ENCODE results near the gene GLYATL3.

- no peak for TF ChIP-seq CTCF (conservative IDR thresholded peaks at IDR 0.05; ENCODE audit: low read depth, low read length)
- no peak for TF ChIP-seq EZH2 (IDR thresholded peaks at IDR 0.05; ENCODE audit: low read length, unreplicated experiment)
- TF ChIP-seq EZH2phosphoT487 (IDR thresholded peaks at IDR 0.05; ENCODE audit: borderline replicate concordance, low read length): no peak
Observed at GRCh38 chr6:49497304-49497703, 2.4 kb upstream of the GLYATL3 start.

Data from PC-3 (cell line).